ENCODE results near the gene ZNF334. TPM values are rescaled to one million over a fixed set of nuclear protein-coding genes. Genes with fewer than 3 reads are reported as not detected.

The ZNF334 gene
- polyA plus RNA-seq, 1 donor (not counting 4 experiments of a cell fraction or from before 2014, with no cell fraction given): 1.3 TPM

DNA sequence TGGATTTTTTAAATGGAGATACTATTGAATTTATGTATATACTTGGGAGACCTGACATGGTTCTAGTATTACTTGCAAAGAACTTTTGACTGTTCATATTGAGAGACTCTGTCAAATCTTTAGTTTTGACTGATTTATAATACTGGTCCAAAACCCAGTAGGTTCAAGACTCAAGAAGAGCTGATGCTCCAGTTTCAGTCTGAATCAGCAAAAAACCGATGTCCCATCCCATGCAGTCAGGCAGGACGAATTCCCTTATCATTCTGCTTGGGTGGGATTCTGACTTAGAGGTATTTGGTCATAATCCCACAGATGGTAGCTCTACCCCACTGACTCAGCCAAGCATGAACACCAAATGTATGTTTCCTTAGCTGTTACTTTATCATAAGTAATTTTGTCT lies 29.5 kb downstream of the ZNF334 start:
- Histone ChIP-seq H4K20me1 (ENCODE audit: control insufficient read depth, extremely low read depth, insufficient read depth, low read length) (no peaks in the 10 kb centered on the region), H3K4me3 (ENCODE audit: control insufficient read depth in 2 of 3, extremely low read depth in 1 of 3, insufficient read depth in 2 of 3, low read depth in 1 of 3, low read length in 3 of 3) (no peak overlapping the region), H3K4me2 (ENCODE audit: control insufficient read depth, extremely low read depth, insufficient read depth, low read depth, low read length) (no peak overlapping the region), H3K79me2 (ENCODE audit: control insufficient read depth, insufficient read depth, low read length) (no peaks in the 10 kb centered on the region), H3K9me1 (ENCODE audit: control insufficient read depth, extremely low read depth, insufficient read depth, low read length) (no peaks in the 10 kb centered on the region), H3K9me3 (ENCODE audit: control insufficient read depth, low read depth, low read length) (no peaks in the 10 kb centered on the region), H3K27ac (ENCODE audit: control insufficient read depth, insufficient read depth, low read length) (no peak overlapping the region), H2AFZ (ENCODE audit: control insufficient read depth, low read length) (no peak overlapping the region), H3K4me1 (ENCODE audit: control insufficient read depth, extremely low read depth, insufficient read depth, low read length) (no peaks in the 10 kb centered on the region), H3K27me3 (ENCODE audit: control insufficient read depth, extremely low read depth, insufficient read depth, low read length) (peaks cover 2% of the 10 kb centered on the region), H3K36me3 (ENCODE audit: control insufficient read depth in 2 of 2, extremely low read depth in 1 of 2, insufficient read depth in 2 of 2, low read length in 2 of 2) (no peaks in the 10 kb centered on the region), H3K9ac (ENCODE audit: control insufficient read depth, extremely low read depth, insufficient read depth, low read length) (no peak overlapping the region)
- FAIRE-seq: no peak
- TF ChIP-seq CTCF (optimal IDR thresholded peaks at IDR 0.05 in 1 of 3, IDR thresholded peaks at IDR 0.05 in 1 of 3, conservative IDR thresholded peaks at IDR 0.05 in 1 of 3; ENCODE audit: extremely low read depth in 1 of 3, insufficient read depth in 2 of 3, low read length in 3 of 3): no peak
- no peak for TF ChIP-seq EZH2 (IDR thresholded peaks at IDR 0.05; ENCODE audit: low read length)
- DNase-seq (ENCODE audit: low read depth, low spot score): no peak
- dilution Hi-C loops (cut with MboI; ENCODE audit: extremely low pct_ligation_motif_present, low sequenced_read_pairs): no loop called here

DNA sequence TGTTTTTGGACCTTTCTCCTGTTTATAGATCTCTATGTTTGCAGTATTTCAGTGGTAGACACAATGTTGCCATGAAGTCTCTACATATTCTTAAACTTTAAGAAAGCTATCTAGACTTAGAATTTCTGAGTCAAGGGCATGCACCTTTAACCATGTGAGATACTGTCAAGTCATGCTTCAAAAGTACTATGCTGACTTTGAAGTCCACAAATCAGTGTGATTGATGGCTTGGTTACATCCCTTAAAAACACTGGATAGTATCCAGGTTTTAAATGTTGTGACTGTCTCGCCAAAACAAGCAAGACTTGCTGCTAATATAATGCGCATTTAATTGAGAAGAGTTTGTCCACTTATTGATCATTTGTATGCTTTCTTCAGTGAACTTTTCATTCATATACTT lies 30.5 kb downstream of the ZNF334 start:
- H3K9ac ChIP-seq (ENCODE audit: control insufficient read depth, extremely low read depth, insufficient read depth, low read length): no peak overlapping the region
- H3K27me3 ChIP-seq (ENCODE audit: control insufficient read depth, extremely low read depth, insufficient read depth, low read length): peaks cover 2% of the 10 kb centered on the region
- TF ChIP-seq EZH2 (IDR thresholded peaks at IDR 0.05; ENCODE audit: low read length): no peak
- no peak for TF ChIP-seq CTCF (optimal IDR thresholded peaks at IDR 0.05 in 1 of 3, IDR thresholded peaks at IDR 0.05 in 1 of 3, conservative IDR thresholded peaks at IDR 0.05 in 1 of 3; ENCODE audit: extremely low read depth in 1 of 3, insufficient read depth in 2 of 3, low read length in 3 of 3)
- H3K27ac ChIP-seq (ENCODE audit: control insufficient read depth, insufficient read depth, low read length): no peak overlapping the region
- no peaks in the 10 kb centered on the region for H3K9me1 ChIP-seq (ENCODE audit: control insufficient read depth, extremely low read depth, insufficient read depth, low read length)
- FAIRE-seq: no peak
- H3K4me1 ChIP-seq (ENCODE audit: control insufficient read depth, extremely low read depth, insufficient read depth, low read length): no peaks in the 10 kb centered on the region
- no peaks in the 10 kb centered on the region for H3K9me3 ChIP-seq (ENCODE audit: control insufficient read depth, low read depth, low read length)
- no peak overlapping the region for H3K4me3 ChIP-seq (ENCODE audit: control insufficient read depth in 2 of 3, extremely low read depth in 1 of 3, insufficient read depth in 2 of 3, low read depth in 1 of 3, low read length in 3 of 3)
- H3K36me3 ChIP-seq (ENCODE audit: control insufficient read depth in 2 of 2, extremely low read depth in 1 of 2, insufficient read depth in 2 of 2, low read length in 2 of 2): no peaks in the 10 kb centered on the region
- dilution Hi-C loops (cut with MboI; ENCODE audit: extremely low pct_ligation_motif_present, low sequenced_read_pairs): no loop called here
- no peaks in the 10 kb centered on the region for H3K79me2 ChIP-seq (ENCODE audit: control insufficient read depth, insufficient read depth, low read length)
- no peak overlapping the region for H2AFZ ChIP-seq (ENCODE audit: control insufficient read depth, low read length)
- H3K4me2 ChIP-seq (ENCODE audit: control insufficient read depth, extremely low read depth, insufficient read depth, low read depth, low read length): no peak overlapping the region
- H4K20me1 ChIP-seq (ENCODE audit: control insufficient read depth, extremely low read depth, insufficient read depth, low read length): no peaks in the 10 kb centered on the region
- no peak for DNase-seq (ENCODE audit: low read depth, low spot score)
